Fibroblast of upper back skin (primary cell): Measurements from ENCODE around the gene SH3BP5L.
A peak's percentile ranks its signal among the peaks of the same experiment; 100 is the strongest.

Experiments
- DNase-seq: peaks from one replicate; pipeline ENCODE4 v3.0.0-alpha.2; 2013

SH3BP5L gene

DNA sequence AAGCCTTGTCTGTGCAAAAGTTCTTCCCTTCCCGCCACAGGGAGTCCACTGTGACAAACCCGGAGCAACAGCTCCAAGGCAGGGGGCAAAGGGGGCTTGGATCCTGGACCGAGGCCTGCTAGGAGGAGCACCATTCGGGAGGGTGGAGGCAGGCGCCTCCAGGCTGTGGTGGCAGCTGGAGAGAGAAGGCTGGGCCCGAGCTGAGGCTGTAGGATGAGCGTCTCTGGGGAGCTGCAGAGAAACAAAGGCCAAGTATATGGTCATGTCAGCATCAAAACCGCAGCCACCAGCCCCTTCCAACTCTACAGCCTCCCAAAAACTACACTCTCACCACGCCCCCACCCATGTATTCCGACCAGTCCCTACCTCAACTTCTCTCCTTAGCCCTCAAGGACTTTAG lies 579 bp downstream of the SH3BP5L start:
- no peak for DNase-seq

DNA sequence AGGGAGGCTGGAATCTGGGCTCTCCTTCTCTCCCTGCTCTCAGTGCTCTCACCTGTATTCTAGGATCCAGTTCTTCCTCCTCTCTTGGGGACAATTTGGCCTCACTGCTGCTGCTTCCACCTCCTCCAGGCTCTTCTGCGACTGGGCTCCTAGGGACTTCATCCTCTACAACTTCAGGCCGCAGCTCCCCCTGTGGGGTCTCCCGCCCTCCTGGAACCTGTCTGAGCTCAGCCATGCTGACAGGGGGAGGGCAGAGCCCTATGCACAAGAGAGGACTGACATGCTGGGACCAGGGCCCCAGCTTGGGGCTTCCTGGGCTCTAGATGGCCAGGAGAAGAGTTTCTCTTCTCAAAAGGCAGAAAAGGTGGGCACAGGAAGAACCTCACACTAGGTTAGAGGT lies 1.0 kb downstream of the SH3BP5L start:
- no peak for DNase-seq

DNA sequence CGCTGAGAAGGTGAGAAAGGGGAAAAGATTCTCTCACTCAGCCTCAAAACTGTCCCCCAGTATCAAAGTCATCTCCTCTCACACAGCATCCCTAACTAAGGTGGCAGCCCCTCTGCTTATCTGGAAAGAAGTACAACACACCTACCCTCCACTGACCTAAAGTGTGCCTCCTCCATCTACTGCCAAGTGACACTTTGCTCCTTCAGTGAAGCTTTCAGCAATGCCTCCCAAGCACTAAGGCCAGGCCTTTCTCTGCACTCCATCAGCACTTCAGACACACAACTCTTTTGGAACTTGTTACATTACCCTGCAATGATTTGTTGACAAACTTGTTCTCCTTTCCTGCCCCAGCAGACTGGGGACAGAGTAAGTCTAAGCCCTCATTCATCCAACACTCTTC lies 1.4 kb downstream of the SH3BP5L start:
- DNase-seq = no peak

DNA sequence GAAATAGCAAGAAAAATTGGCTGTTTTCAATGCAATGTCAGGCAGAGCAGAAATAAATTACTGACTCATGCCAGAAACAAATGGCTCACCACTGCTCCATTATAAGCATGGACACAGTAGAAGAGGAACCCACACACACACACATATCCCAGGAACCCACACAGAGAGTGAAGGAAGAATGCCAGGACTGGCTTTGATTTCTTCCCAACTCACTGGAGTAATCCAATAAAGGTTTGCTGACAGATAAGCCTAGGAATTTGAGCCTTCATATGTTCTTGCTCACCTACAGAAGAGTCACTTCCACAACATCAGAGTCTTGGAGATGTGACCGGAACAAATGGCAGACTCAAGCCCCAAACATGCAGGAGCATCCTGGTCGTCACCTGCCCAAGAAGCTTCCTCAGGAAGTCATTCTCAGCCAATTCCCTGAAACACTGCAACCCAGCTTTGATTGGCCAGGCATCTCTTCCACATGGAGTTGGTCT lies 2.2 kb downstream of the SH3BP5L start:
- DNase-seq = peak; percentile 97

DNA sequence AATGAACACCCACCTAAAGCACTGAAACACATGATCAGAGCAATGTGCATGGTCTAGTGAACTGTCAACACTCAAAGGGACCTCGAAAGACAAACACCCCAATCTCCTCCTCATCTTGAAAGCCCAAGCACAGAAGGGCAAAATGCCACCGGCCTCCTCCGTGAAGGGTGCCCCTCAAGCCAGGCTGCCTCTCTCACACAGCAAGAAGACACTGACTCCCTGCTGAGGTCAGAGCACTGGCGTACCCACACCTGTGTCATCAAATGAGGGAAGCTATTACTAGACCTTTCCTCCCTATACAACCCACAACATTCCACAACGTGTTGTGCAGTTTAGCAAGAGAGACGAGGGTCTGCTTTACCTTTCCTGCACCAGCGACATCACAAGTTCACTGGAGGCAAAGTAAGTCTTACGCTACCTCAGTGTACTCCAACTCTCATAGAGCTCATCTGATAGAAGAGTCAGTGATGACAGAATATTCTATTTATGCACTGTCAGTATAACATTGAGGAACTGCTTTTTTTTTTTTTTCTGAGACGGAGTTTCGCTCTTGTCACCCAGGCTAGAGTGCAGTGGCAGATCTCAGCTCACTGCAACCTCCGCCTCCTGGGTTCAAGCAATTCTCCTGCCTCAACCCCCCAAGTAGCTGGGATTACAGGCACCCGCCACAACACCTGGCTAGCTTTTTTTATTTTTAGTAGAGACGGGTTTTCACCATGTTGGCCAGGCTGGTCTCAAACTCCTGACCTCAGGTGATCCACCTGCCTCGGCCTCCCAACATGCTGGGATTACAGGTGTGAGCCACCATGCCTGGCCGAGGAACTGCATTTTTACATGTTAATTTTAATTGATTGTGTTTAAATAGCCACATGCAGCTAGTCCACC lies 3.3 kb downstream of the SH3BP5L start:
- no peak for DNase-seq

DNA sequence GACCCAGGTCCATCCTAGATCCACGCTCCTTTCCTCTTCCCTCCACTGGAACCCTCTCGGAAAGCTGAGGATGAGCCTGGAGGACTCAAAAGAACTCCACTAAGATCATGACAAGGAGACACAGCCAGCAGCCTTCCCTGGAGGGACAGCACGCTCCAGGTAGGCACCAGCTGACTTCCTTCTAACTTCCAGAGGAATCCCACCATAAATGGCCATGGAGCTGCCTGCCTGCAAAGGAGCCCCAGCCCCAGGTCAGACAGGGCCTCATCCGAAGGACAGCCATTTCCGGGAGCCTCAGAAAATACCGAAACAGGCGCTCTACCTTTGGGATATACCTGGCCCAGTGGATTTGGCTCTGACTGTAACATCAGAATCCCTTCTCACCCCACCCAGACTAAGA lies 4.1 kb downstream of the SH3BP5L start:
- DNase-seq = no peak

DNA sequence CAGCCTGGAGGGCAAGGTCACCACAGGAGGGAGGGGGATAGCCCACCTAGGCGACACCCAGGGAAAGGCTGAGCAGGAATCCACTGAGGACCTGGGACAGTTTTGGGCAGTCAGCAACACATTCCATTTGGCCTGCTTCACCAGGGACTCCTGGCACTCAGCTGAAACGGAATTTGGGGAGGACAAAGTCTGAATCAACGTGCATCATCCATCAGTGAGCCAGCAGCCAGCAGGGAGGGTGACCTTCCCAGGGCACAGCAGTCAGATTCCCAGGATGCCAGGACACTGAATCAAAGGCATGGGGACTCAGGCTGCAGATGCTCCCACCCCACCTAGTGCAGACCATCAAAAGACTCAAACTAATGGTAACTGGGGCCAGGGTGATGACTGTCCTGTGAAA lies 4.6 kb downstream of the SH3BP5L start:
- DNase-seq = peak; percentile 87

DNA sequence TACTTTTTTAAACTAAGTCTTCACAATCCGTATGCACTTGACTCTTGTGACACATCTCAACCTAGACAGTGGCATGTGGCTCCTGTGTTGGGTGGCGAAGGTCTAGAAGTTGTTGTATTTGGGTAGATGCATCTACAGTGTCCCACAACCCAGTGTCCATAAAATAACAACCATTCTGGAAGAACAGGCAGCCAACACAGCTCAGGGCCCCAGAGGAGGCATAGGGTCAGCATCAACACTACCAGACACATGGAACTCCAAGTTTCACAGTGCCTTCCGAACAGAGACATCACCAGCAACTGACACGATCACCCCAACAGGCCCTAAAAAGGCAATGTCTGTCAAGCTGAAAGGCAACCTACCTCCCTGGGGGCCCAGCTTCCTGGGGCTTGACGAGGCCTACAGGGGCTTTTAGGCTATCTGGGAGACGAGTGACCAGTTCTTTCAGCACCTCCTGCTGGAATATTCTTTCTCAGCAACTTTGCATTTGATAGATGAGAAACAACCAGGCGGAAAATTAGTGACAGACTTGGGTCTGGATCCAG lies 5.6 kb downstream of the SH3BP5L start:
- DNase-seq = no peak

DNA sequence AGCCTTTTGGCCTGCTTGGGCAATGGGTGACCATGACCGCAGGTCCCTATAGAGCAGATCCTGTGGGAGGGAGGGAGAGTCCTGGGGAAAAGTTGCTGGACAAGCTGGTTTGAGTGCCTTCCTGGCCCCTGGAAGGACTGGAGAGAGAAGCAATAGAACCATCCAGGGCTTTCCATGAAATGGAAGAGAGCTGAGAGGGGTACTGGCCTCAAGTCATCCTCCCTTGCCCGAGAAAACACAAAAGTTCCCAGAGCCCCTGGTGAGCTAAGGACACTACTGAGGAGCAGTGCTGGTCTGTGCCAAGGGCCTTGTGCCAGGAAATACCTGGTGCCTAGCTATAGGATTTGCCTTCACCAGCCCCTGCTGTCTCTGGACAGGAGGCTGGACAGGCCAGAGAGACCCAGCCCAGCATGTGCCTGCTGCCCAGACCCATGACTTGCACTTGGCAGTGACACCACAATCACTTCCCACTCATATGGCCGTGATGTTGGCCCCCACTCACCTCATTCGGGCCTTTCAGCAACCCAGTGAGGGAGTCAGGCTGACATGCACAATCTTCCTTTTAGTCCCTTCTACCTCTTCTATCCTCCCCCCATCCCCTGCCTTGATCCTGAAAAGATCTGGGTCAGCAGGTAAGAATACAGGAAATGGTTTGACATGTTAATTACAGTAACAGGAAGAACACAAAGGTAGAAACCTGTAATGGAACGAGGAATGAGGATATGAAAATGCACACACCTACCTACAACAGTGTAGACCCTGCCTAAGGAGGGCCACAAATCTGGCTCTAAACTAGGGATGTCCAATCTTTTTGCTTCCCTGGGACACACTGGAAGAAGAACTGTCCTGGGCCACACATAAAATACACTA lies 7.0 kb downstream of the SH3BP5L start:
- DNase-seq = no peak

DNA sequence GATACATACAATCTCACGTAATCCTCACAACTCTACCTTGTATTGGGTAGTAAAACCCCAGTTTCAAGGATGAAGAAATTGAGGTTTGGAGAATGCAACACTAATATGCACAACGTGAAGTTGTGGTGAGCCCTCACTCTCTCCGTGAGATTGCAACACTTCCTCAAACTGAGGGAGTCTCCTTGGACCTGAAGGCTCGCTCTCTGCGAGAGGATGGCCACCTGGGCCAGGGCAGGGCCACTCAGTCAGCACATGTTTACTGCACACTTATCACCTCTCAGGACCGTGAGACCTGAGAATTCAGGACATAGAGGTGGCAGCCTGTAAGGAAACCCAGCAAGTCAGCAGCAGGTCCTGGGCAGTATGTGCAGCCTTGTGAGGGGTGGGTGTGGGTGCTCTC lies 8.7 kb downstream of the SH3BP5L start:
- no peak for DNase-seq

DNA sequence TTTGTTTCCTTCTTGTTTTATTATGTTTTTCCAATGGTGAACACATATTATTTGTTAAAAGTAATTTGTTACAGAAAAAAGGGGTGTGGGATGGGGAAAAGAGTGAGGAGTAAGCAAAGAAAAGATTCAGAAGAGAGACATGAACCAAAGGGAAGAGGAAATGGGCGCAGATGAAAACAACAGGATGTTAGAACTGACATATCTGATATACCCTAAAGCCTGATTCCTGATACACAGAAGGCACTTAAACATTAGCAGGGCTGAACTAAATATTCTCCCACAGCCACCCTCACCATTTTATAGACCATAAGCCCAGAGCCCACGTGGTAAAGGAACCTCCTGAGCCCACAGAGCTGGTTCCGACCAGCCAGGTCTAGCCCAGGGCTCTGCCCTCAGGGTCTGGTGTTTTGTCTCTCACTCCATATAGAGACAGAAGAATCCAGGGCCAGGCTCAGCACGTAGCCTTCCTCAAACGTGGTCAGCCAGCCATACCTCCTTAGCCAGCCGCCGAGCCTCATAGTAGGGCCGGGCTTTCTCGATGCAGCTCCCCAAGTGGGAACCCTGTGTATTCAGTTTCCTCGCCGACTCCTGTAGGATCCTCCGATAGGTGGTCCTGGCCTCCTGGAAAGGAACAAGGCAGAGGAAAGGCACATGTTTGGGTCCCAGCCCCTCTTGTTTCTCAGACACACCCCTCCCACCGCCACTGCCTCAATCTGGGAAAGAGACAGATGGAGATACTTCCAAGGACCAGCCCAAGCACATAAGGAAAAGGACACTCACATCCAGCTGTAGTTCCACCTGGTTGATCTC lies 9.5 kb downstream of the SH3BP5L start:
- DNase-seq = no peak

DNA sequence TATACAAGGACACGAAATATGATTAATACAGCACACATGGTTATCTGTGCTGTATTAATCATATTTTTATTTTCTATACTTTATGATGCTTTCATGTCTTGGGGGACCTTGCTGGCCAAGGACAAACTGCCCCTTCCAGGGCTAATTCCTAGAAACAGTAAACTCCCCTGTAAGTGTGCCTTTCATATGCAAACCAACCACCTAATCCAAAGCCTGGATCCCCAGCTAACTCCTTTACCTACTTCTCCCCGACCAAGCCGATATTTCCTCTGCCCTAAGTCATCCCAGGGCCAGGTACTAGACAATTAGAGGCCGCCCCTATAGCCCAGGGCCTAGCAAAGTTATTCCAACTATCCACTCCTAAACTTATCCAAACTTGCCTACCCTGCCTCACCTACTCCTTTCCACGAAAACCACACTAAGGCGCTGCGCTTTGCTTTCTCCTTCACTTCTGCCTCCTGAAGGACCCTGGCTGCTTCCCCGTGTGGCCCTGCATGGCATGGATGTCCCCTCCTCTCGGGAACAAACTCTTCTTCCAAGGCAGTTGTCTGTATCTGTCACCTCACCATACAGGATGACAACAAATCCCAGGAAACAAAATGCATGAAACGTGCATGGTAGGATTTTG lies 10.2 kb downstream of the SH3BP5L start:
- DNase-seq = no peak

DNA sequence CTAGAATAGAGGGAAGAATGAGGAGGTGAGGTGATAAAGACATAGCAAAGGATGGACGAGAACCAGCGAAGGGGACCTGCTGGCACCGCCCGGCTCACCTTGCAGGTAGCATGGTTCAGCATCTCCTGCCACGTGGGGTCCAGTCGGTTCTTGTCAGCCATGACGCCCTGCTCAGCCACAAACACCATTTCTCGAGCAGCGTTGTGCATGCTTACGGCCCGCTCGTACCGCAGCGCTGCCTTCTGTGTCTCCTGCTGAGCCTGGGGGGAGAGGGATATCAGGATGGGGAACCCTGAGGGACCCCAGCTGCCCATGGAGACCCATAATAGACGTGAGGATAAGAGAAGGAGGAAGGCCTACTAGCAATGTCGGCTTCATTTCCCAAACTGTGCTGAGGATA lies 11.4 kb downstream of the SH3BP5L start:
- no peak for DNase-seq

DNA sequence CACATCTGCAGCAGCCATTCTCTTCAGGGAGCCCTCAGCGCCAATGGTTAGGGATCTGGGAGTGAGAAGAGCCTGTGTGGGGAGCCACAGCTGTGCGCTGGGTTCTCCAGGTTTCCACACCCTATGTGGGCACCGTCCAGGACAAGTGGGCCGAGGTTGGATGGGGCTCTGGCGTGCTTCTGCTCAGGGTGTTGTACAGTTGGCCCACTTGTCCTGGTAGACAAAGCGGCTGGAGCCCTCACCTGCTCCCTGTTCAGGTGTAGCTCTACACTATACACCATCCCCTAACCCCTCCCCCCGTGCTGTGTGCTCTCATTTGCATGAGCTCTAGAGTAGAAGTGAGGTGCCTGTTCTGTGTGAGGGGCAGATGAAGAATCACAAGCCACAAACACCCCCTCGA lies 12.2 kb downstream of the SH3BP5L start:
- no peak for DNase-seq

DNA sequence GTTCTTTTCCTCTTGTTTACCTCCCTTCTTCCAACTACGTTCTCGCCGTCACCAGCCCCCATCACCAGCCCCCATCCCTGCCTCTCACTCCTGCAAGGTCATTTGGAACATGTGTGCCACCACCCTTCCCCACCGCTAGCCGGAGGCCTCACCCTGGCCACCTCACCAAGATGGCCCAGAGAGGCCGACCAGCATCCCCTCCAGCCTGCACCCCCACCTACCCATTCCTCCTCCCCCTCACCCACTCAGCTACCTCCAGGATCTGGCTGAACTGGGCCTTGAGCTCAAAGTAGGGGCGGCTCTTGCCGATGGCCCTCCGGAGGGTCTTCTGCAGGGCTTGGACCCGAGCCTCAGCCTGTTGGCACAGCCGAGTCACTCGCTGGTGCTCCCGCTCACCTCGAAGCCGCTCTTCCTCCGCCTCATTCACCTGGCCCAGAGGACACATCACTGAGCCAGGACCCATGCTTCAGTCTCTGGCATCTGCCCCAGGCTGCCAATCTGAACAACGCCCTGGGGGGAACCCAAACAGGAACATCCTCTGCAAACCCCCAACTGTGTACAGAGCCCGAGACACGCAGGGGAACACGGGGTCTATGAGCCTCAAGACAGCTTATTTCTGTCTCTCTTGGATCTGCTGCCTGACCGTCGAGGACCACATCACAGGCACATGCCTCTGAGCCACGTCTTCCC lies 12.8 kb downstream of the SH3BP5L start:
- DNase-seq = no peak

DNA sequence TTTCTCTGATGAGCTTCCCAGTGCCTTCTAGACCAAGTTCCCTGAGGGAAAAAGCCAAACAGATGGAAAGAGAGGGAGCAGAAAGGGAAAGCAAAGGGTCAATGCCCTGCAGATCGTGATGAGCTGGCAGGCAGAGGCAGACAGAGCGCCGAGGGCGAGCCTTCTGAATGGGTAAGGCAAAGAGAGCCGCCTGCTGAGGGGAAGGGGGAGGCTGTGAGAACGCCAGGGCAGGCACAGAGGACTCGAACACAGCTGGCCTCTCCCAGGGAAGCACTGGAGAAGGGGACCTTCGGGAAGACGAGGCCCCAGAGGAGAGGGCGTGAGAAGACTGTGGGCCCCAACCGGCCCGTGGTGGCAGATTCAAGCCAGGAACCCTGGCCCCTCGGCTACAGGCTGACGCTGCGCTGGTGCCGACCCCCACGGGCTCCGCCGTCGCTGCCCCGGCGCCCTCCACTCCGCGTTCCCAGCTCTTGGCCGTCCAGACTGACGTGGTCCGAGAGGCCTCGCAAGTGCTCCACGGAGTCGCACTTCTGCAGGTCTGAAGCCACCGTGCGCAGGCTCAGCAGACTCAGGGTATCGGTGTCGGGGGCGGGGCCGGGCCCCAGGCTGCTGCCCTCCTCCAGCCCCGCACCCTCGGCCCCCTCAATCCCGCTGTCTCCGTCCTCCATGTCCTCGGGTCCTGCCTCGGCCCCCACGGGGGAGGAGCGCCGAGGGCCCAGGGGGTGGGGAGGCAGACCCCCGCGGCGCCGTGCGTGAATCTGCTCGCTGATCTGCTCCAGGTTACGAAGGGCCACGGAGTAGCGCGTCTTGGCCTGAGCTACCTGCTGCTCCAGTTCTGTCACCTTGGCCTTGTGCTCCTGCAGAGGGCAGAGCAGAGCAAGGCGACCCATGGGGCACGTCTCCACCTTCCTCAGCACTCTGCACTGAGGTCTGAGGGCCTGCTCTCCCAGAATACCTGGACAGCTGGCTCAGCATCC lies 13.9 kb downstream of the SH3BP5L start:
- DNase-seq = no peak

DNA sequence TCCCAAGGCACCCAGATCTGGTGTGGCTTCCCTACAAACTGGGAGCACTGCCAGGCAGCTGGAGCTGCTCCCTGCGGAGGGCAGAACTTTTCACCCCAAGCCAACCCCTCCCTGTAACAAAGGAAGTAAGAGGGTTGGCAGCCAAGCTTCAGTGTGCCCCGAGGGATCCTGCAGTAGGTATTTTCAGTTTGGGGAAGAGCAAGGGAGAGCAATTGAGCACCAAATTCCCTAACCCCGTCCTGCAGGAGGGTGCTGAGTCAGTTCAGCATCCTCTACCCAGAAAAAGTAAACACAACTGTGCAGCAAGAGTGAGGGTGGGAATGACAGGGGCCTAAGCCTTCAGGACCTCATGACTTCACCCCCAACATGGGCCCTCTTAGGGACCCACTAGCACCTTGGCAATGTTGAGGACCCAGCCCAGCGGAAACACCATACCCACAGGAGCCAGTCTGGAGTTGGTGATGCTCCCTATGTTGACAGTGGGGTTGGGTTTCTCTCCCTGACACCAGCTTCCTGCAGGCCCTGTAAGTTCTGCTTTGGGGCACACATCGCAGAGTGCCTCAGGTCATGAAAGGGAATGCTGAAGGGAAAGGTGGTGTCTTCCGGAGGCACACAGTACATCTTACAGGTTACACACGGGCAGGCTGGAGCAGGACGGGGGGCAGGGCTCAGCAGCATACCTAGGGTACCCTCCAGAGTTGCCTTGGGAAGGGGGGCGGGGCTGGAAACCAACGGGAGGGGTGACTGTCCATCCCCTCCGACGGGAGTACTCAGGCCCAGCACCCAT lies 14.8 kb downstream of the SH3BP5L start:
- DNase-seq = peak; percentile 11

DNA sequence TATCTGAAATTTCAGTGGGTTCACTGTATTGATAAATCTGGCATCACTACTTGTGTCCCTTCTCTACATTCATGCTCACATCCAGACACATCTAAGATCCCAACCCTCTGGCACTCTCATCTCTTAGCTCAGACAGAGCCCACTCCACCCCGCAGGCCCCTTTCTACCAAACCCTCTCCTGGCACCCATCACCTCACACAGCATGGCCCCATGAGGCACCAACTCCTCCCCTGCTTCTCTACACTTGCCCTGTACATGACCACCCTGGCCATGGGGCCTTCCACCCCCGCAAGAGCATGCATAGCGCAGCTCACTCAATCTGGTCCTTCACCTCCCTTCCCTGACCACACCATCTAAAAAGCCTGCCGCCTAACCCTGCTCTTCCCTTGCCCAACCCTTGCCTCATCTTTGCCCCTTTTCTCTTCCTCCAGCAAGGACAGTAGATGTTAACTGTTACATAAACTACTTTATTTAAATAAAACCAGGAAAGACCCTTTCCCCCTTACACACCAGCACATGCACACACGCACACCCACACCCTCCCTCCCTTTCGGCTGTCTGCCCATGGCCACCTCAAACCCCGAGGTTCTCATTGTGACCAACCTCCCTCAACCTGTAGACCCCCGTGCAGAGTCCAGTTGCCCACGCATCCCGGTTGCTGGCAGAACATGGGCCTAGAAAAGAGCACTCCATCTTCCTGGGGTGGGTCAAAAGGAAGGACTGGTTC lies 15.6 kb downstream of the SH3BP5L start:
- no peak for DNase-seq

DNA sequence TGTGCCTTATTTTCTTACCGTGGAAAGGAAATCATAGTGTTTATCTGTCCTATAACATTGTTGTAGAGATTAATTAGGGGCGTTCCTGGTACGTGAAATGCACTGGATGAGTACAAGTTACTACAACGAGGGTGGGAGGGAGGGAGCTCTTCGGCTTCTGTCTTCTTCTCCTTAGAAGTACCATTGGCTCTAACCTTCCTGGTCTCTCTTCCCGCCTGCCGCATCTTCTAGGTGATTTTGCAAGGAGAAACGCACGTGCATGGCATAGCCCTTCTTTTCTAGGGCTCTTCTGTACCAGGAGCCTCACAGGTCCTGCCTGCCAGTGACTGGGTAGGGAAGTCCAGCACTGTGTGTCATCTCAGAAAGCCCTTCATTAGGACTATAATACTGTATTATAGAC lies 16.8 kb downstream of the SH3BP5L start:
- DNase-seq = no peak
